Peyer's patch (tissue), 4 donors: ENCODE measurements around the gene DSCAML1. TPM values are rescaled to one million over a fixed set of nuclear protein-coding genes. Genes with fewer than 3 reads are reported as not detected.

Experiments
- DNase-seq, 3 donors: peaks; one replicate each; pipeline ENCODE4 v3.0.0-alpha.2; 2017 to 2019
- H3K27ac ChIP-seq, 4 donors: fragments of 200-600 bp; sonication (generic); one replicate each; pipeline ENCODE4 v1.5.1; 2016 to 2019
- H3K27me3 ChIP-seq, 2 donors: fragments of 200-600 bp; sonication (generic); one replicate each; pipeline ENCODE4 v1.5.1; 2019
- H3K36me3 ChIP-seq, 3 donors: fragments of 200-600 bp; sonication (generic); one replicate each; pipeline ENCODE4 v1.5.1; 2016 to 2019
- H3K4me1 ChIP-seq, 4 donors: fragments of 200-600 bp; sonication (generic); one replicate each; pipeline ENCODE4 v1.5.1; 2016 to 2019
- H3K4me3 ChIP-seq, 4 donors: fragments of 200-600 bp; sonication (generic); 1 replicate in 3 of 4; 2 replicates in 1 of 4; pipeline ENCODE4 v1.5.1; 2016 to 2019; ENCODE audit warnings: mild to moderate bottlenecking in 1 of 4
- H3K9me3 ChIP-seq, 4 donors: fragments of 200-600 bp; sonication (generic); one replicate each; pipeline ENCODE4 v1.5.1; 2016 to 2019; ENCODE audit warnings: mild to moderate bottlenecking in 1 of 4
- POLR2A ChIP-seq, 2 donors: fragments of 450-650 bp; IDR thresholded peaks; one replicate each; pipeline ENCODE4 v1.5.1; 2017; ENCODE audit warnings: antibody characterized with exemption in 2 of 2, mild to moderate bottlenecking in 2 of 2, moderate library complexity in 2 of 2
- total RNA-seq, 4 donors: library from RNA; depleted of rRNA; stranded (reverse); fragments of >200 nt; gene quantifications; one replicate each; pipeline ENCODE4 v1.1.0, GENCODE V29; 2016
- TF ChIP-seq, protein P1 (sequence below), 6 experiments: fragments of 450-650 bp in 4 of 6; fragments of 200-600 bp in 2 of 6; sonication (generic) in 1 of 6; IDR thresholded peaks; one replicate each; pipeline ENCODE4 v1.5.1; 2017 to 2019; ENCODE audit warnings: antibody characterized with exemption in 6 of 6, mild to moderate bottlenecking in 3 of 6, moderate library complexity in 1 of 6

Gene DSCAML1
- total RNA-seq, 4 donors from 2014 or later = 0.18 to 5.8 (median 2.9) TPM

DNA sequence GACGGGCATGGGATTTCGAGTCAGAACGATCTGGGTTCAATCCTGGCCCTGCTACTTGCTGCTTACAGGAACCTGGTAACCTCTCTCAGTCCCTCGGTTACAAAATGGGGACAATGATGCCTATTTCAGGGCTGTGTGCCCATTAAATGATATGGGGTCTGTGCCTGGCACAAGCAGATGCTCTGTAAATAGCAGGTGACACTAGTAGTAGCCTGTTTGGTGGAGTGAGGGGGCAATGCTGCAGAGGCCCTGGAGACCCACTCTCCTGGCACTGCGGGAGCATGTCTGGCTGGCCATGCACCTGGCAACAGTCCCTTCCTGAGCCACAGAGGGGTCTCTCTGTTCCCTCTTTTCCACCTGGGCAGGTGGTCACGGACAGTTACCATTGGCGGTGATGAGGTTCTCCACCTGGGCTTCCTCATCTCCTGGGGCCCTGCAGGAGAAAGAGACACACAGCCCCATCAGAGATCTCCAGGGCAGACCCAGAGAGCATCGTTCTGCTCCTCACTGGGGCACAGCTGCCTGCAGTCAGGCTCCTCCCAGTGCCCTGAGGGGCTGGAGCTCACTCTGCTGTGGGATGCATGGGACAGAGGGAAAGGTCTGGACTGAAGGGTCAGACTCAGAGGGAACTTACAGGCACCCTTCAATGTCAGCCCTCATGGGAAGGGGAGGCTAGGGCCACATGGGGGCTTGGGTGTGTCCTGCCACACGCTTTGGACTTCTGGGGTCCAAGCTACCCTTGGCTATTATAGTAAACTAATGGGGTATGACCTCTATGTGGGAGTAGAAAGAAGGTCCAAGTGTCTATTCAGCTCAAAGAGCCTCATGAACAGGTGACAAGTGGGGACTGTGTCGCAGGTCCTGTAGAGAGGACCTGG, 43.2 kb upstream of the DSCAML1 start:
- Histone ChIP-seq H3K27me3 (no peaks in the 10 kb centered on the region), H3K4me1 (no peaks in the 10 kb centered on the region), H3K27ac (no peak overlapping the region), H3K36me3 (peaks cover 0 to 3% (median 0%) of the 10 kb centered on the region in 3 donors), H3K4me3 (no peak overlapping the region), H3K9me3 (no peaks in the 10 kb centered on the region)
- DNase-seq = peak in 2 of 3 donors; percentile 3 to 25
- no peak for TF ChIP-seq POLR2A (IDR thresholded peaks at IDR 0.05)
- TF ChIP-seq, protein P1, sequence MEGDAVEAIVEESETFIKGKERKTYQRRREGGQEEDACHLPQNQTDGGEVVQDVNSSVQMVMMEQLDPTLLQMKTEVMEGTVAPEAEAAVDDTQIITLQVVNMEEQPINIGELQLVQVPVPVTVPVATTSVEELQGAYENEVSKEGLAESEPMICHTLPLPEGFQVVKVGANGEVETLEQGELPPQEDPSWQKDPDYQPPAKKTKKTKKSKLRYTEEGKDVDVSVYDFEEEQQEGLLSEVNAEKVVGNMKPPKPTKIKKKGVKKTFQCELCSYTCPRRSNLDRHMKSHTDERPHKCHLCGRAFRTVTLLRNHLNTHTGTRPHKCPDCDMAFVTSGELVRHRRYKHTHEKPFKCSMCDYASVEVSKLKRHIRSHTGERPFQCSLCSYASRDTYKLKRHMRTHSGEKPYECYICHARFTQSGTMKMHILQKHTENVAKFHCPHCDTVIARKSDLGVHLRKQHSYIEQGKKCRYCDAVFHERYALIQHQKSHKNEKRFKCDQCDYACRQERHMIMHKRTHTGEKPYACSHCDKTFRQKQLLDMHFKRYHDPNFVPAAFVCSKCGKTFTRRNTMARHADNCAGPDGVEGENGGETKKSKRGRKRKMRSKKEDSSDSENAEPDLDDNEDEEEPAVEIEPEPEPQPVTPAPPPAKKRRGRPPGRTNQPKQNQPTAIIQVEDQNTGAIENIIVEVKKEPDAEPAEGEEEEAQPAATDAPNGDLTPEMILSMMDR (IDR thresholded peaks at IDR 0.05) = no peak

DNA sequence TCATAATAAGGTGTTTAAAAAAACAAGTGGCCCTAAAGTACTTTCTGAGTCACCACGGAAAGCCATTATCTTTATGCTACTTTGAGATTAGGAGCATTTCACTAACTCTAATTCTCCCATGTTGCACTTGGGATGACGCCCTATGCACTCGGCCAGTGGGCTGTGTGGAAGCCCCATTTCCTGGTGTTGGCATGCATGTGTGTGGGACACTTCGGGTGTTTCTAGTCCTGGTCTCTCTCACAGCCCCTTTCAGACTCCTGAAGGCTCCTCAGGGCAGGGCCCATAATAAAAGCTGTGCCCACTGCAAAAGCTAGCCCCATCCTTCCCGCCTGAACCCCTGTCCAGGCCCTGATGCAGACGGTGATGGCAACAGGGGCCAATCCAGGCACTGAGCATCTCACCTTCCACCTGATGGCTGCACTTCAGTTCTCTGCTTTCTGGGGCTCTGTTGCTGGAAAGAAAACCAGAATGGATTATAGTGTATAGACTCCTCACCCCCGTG, 42.4 kb upstream of the DSCAML1 start:
- peaks cover 0 to 3% (median 0%) of the 10 kb centered on the region in 3 donors for H3K36me3 ChIP-seq
- H3K27me3 ChIP-seq = no peaks in the 10 kb centered on the region
- TF ChIP-seq POLR2A (IDR thresholded peaks at IDR 0.05) = no peak
- TF ChIP-seq, protein P1 (IDR thresholded peaks at IDR 0.05) = no peak
- H3K27ac ChIP-seq = no peak overlapping the region
- no peak overlapping the region for H3K4me3 ChIP-seq
- H3K4me1 ChIP-seq = no peaks in the 10 kb centered on the region
- H3K9me3 ChIP-seq = no peaks in the 10 kb centered on the region
- peak in 1 of 3 donors; percentile 8 for DNase-seq

DNA sequence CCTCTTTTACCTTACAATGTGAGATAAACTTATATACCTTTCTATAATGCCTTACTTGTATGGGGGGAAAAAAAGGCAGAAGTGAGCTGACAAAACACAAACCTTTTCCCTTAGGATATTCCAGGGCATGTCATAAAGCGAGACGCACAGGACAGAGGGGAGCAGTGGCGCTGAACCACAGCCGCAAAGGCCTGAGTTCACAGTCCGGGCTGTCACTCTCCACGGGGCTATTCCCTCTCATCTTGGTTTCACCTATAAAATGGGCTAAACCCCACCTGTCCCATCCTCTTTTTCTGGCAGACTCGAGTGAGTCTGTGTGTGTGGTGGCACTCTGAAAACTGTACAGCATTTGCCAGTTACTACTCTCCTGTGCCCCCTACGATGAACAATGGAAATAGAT, 41.9 kb upstream of the DSCAML1 start:
- TF ChIP-seq, protein P1 (IDR thresholded peaks at IDR 0.05) = no peak
- TF ChIP-seq POLR2A (IDR thresholded peaks at IDR 0.05) = no peak
- peak in 1 of 3 donors; percentile 27 for DNase-seq
- H3K4me3 ChIP-seq = no peak overlapping the region
- H3K36me3 ChIP-seq = peaks cover 0 to 3% (median 0%) of the 10 kb centered on the region in 3 donors
- H3K27me3 ChIP-seq = no peaks in the 10 kb centered on the region
- peaks cover 0 to under 1% (median 0%) of the 10 kb centered on the region in 4 donors for H3K4me1 ChIP-seq
- no peaks in the 10 kb centered on the region for H3K9me3 ChIP-seq
- no peak overlapping the region for H3K27ac ChIP-seq

DNA sequence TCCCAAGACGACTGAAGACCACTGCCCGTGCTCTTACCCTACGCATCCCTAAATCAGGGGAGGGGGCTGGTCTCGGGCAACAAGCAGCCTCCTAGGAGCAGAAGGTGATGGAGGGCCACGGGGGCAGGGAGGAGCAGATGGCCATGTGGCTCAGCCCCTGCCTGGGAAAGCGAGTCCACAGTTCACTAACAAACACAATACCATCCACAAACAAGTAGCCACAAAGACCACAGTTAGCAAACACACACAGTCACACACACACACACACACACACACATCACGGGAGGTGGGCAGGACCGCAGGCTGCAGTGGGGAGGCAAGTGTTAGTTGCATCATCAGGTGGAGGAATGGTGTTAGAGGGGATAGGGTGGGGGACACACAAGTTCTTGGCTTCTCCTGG, 40.8 kb upstream of the DSCAML1 start:
- H3K36me3 ChIP-seq = peaks cover 0 to 3% (median 0%) of the 10 kb centered on the region in 3 donors
- H3K4me3 ChIP-seq = no peak overlapping the region
- no peak overlapping the region for H3K27ac ChIP-seq
- TF ChIP-seq, protein P1 (IDR thresholded peaks at IDR 0.05) = no peak
- TF ChIP-seq POLR2A (IDR thresholded peaks at IDR 0.05) = no peak
- no peaks in the 10 kb centered on the region for H3K27me3 ChIP-seq
- no peaks in the 10 kb centered on the region for H3K9me3 ChIP-seq
- peaks cover 0 to 11% (median 0%) of the 10 kb centered on the region in 4 donors for H3K4me1 ChIP-seq
- DNase-seq = peak in 1 of 3 donors; percentile 44

DNA sequence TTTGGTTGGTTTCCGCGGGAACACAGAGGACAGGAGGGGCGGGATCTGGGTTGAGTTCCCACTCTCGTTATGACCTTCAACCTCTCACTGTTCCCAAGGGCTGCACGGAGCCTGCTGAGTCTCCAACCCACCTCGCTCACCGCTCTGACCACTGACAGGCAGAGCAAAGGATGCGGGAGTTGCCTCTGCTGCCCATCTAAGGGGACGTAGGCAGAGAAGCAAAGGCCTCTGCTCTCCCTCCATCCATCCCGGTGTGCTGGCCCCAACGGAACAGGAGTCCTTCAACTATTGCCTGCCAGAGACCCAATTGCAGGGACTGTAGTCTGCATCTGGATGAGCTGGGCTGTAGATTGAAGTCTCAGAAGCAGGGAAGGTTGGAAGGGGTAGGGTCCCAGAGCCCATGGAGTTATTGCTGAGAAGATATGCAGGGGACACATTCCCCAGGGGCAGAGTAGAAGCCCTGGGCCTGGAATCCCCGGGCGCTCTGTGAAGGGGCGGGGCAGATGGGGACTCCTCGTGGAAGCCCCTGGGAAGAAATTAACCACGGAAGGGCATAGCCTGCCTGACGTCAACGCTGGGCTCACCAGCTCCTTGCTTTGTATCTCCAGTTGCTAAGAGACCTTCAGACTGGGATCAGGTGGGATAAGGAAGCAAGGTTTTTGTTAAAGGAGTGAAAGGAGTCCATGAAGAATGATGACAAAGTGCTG, 40.2 kb upstream of the DSCAML1 start:
- TF ChIP-seq, protein P1 (IDR thresholded peaks at IDR 0.05) = no peak
- no peak for TF ChIP-seq POLR2A (IDR thresholded peaks at IDR 0.05)
- peak in 1 of 3 donors; percentile 38 for DNase-seq
- Histone ChIP-seq H3K36me3 (peaks cover 0 to 3% (median 0%) of the 10 kb centered on the region in 3 donors), H3K9me3 (no peaks in the 10 kb centered on the region), H3K27ac (no peak overlapping the region), H3K4me3 (no peak overlapping the region), H3K4me1 (peaks cover 0 to 11% (median 0%) of the 10 kb centered on the region in 4 donors), H3K27me3 (no peaks in the 10 kb centered on the region)
